Measurements from ENCODE around the gene ZBP1. TPM values are rescaled to one million over a fixed set of nuclear protein-coding genes. Genes with fewer than 3 reads are reported as not detected.

ZBP1 gene
- total RNA-seq, 4 donors from 2014 or later: 0.08 to 1.7 (median 0.23) TPM

GRCh38 chr20:57578476-57579165 lies 41.6 kb downstream of the ZBP1 start:
- no peak overlapping the region for H3K4me3 ChIP-seq
- 74 to 92% methylated on average over 5 to 9 of the region's 10 CpGs for WGBS, 2 donors
- intact Hi-C loops (cut with DNase I): no loop called here
- peaks cover 4 to 38% (median 14%) of the 10 kb centered on the region in 3 donors for H3K4me1 ChIP-seq
- no peaks in the 10 kb centered on the region for H3K36me3 ChIP-seq
- DNase-seq: no peak
- peaks cover 0 to 69% (median 0%) of the 10 kb centered on the region in 4 donors for H3K27me3 ChIP-seq
- TF ChIP-seq CTCF (IDR thresholded peaks at IDR 0.05) (no peak), POLR2A (IDR thresholded peaks at IDR 0.05) (no peak)
- no peaks in the 10 kb centered on the region for H3K9me3 ChIP-seq
- H3K27ac ChIP-seq: no peak overlapping the region

- no peak for DNase-seq
- H3K4me1 ChIP-seq: peaks cover 4 to 30% (median 11%) of the 10 kb centered on the region in 3 donors
- H3K9me3 ChIP-seq: no peaks in the 10 kb centered on the region
- intact Hi-C loops (cut with DNase I): no loop called here
- TF ChIP-seq POLR2A (IDR thresholded peaks at IDR 0.05) (no peak), CTCF (IDR thresholded peaks at IDR 0.05) (no peak)
- no peaks in the 10 kb centered on the region for H3K36me3 ChIP-seq
- H3K4me3 ChIP-seq: no peak overlapping the region
- H3K27me3 ChIP-seq: peaks cover 0 to 69% (median 0%) of the 10 kb centered on the region in 4 donors
- WGBS, 2 donors: 68 to 75% methylated on average over 4 to 5 of the region's 10 CpGs
- no peak overlapping the region for H3K27ac ChIP-seq
These were observed 42.3 kb downstream of the ZBP1 start for GRCh38 chr20:57577679-57578475.

- H3K4me3 ChIP-seq: no peak overlapping the region
- WGBS, 2 donors: 61 to 86% methylated on average over 6 of the region's 6 CpGs
- H3K4me1 ChIP-seq: peaks cover under 1 to 20% (median 5%) of the 10 kb centered on the region in 3 donors
- no peaks in the 10 kb centered on the region for H3K9me3 ChIP-seq
- no peak for TF ChIP-seq POLR2A (IDR thresholded peaks at IDR 0.05)
- TF ChIP-seq CTCF (IDR thresholded peaks at IDR 0.05): no peak
- DNase-seq: no peak
- no peak overlapping the region for H3K27ac ChIP-seq
- H3K36me3 ChIP-seq: no peaks in the 10 kb centered on the region
- peaks cover 0 to 69% (median 0%) of the 10 kb centered on the region in 4 donors for H3K27me3 ChIP-seq
- intact Hi-C loops (cut with DNase I): no loop called here
These were observed 43.3 kb downstream of the ZBP1 start for GRCh38 chr20:57576617-57577550.

- Histone ChIP-seq H3K9me3 (no peaks in the 10 kb centered on the region), H3K27ac (no peak overlapping the region), H3K36me3 (no peaks in the 10 kb centered on the region), H3K27me3 (peaks cover 0 to 63% (median 0%) of the 10 kb centered on the region in 4 donors), H3K4me3 (no peak overlapping the region), H3K4me1 (peaks cover 0 to 13% (median 0%) of the 10 kb centered on the region in 3 donors)
- TF ChIP-seq POLR2A (IDR thresholded peaks at IDR 0.05): no peak
- no peak for TF ChIP-seq CTCF (IDR thresholded peaks at IDR 0.05)
- no peak for DNase-seq
- intact Hi-C loops (cut with DNase I): no loop called here
- 59 to 71% methylated on average over 1 to 2 of the region's 2 CpGs for WGBS, 2 donors
These were observed 44.2 kb downstream of the ZBP1 start for GRCh38 chr20:57576002-57576401.
